GM19035 (cell line): ENCODE data around the gene TNFRSF14.
"Not testable (repeated sequence)": the region's sequence is repeated elsewhere in the genome, so short reads cannot be mapped to it uniquely, and the experiment has no call there.

Experiments
- ATAC-seq: cut with Tn5 transposase; IDR thresholded peaks from one replicate; pipeline ENCODE4 v1.9.1; 2021; ENCODE audit not compliant: unreplicated experiment

TNFRSF14 gene

GRCh38 chr1:2538376-2538775 lies 17.8 kb upstream of the TNFRSF14 start:
- no peak for ATAC-seq

GRCh38 chr1:2538872-2539271 lies 17.3 kb upstream of the TNFRSF14 start:
- ATAC-seq = no peak

GRCh38 chr1:2539312-2539907 lies 16.8 kb upstream of the TNFRSF14 start:
- ATAC-seq = no peak

GRCh38 chr1:2540816-2541492 lies 15.2 kb upstream of the TNFRSF14 start:
- ATAC-seq = no peak

GRCh38 chr1:2541619-2542245 lies 14.4 kb upstream of the TNFRSF14 start:
- ATAC-seq = no peak

- ATAC-seq = no peak
Measured at GRCh38 chr1:2542246-2542915, 13.8 kb upstream of the TNFRSF14 start.

GRCh38 chr1:2543543-2544092 lies 12.6 kb upstream of the TNFRSF14 start:
- no peak for ATAC-seq

- no peak for ATAC-seq
Measured at GRCh38 chr1:2544093-2544874, 11.9 kb upstream of the TNFRSF14 start.

- ATAC-seq = no peak
Measured at GRCh38 chr1:2544875-2545640, 11.1 kb upstream of the TNFRSF14 start.

GRCh38 chr1:2545754-2546514 lies 10.2 kb upstream of the TNFRSF14 start:
- peak; percentile 36 for ATAC-seq

- peak; percentile 35 for ATAC-seq
Measured at GRCh38 chr1:2546515-2547209, 9.5 kb upstream of the TNFRSF14 start.

GRCh38 chr1:2547210-2548067 lies 8.7 kb upstream of the TNFRSF14 start:
- ATAC-seq = no peak

GRCh38 chr1:2548068-2548589 lies 8.0 kb upstream of the TNFRSF14 start:
- peak; percentile 21 for ATAC-seq

- ATAC-seq = not testable (repeated sequence)
Measured at GRCh38 chr1:2549367-2550029, 6.7 kb upstream of the TNFRSF14 start.

- ATAC-seq = not testable (repeated sequence)
Measured at GRCh38 chr1:2550309-2550861, 5.8 kb upstream of the TNFRSF14 start.

- ATAC-seq = not testable (repeated sequence)
Measured at GRCh38 chr1:2551544-2551943, 4.6 kb upstream of the TNFRSF14 start.

- ATAC-seq = no peak
Measured at GRCh38 chr1:2552189-2552588, 4.0 kb upstream of the TNFRSF14 start.
